Activated naive CD8-positive, alpha-beta T cell (primary cell): ENCODE results near the gene TMCC2.
A peak's percentile ranks its signal among the peaks of the same experiment; 100 is the strongest.

Experiments
- H3K27ac Mint-ChIP-seq: one replicate; pipeline ENCODE4 v1.8.0; 2021; ENCODE audit warnings: mixed read lengths
- H3K27me3 Mint-ChIP-seq: one replicate; pipeline ENCODE4 v1.8.0; 2021; ENCODE audit warnings: mixed read lengths
- H3K36me3 Mint-ChIP-seq: one replicate; pipeline ENCODE4 v1.8.0; 2021; ENCODE audit warnings: mixed read lengths
- H3K4me1 Mint-ChIP-seq: one replicate; pipeline ENCODE4 v1.8.0; 2021; ENCODE audit warnings: low read depth, mixed read lengths
- H3K4me3 Mint-ChIP-seq: one replicate; pipeline ENCODE4 v1.8.0; 2021; ENCODE audit warnings: mild to moderate bottlenecking, mixed read lengths
- H3K9me3 Mint-ChIP-seq: one replicate; pipeline ENCODE4 v1.8.0; 2021; ENCODE audit warnings: low read depth, mixed read lengths

TMCC2 gene

DNA sequence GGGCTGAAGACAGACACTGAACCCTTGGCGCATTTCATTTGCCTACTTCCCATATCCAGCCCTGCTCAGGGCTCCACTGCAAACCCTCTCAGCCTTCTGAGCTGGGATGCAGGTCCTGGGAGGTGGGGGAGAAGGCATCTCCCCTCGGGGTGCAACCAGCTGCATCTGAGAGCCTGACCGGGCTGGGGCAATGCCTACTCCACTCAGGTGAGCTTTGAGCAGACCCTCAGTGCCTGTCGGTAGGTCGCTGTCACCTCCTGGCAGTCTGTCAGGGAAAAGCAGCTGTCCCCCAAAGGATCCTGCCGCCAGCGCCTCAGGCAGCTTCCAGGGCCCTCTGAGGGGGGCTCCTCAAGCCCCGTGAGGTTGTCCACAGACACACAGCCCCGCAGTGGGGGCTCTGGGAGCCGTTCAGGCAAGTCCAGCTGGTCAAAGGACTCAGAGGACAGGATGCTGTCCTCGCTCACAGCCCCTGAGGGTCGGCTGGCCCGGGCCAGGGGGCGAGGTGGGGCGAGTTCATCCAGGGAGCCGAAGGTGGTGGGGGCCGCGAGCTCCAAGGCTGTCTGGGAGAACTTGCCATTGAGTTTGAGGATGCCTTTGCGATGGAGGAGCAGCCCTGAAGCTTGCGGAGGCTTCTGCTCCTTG is 75.6 kb downstream of the TMCC2 start:
- H3K9me3 Mint-ChIP-seq = no peaks in the 10 kb centered on the region
- no peak overlapping the region for H3K4me3 Mint-ChIP-seq
- H3K36me3 Mint-ChIP-seq = peaks cover 15% of the 10 kb centered on the region
- peaks cover 53% of the 10 kb centered on the region for H3K4me1 Mint-ChIP-seq
- no peaks in the 10 kb centered on the region for H3K27me3 Mint-ChIP-seq
- H3K27ac Mint-ChIP-seq = no peak overlapping the region

DNA sequence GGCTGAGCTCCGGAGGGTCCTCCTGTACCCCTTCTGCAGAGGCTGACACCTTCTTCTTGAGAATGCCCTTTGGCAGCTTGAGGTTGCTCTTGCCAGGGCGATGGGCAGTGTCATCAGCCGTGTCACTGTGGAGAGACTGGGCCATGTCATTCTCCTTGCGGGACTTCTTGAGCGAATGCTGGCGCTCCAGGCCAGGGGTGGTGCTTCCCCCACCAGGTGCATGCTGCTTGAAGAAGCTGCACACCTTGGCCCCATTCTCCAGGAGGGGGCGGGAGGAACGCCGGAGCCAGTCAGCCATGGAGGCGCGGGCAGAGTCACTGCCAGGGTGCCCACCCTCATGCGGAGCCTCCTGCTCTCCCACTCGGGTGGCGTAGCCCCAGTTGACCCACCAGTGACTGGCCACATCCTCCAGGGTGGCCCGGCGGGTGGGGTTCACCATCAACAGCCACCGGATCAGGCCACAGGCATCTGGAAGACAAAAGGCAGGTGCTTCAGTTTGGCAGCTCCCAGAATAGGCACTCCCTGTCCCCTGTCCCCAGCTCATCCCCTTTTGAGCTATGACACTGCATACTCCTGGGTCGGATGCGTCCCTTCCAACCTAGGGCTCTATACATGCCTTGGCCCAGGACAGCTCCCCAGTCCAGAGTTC is 76.4 kb downstream of the TMCC2 start:
- Mint-ChIP-seq H3K9me3 (no peaks in the 10 kb centered on the region), H3K4me1 (peaks cover 52% of the 10 kb centered on the region), H3K27ac (peak overlapping the region; percentile 85), H3K4me3 (no peak overlapping the region), H3K27me3 (no peaks in the 10 kb centered on the region), H3K36me3 (peaks cover 15% of the 10 kb centered on the region)

DNA sequence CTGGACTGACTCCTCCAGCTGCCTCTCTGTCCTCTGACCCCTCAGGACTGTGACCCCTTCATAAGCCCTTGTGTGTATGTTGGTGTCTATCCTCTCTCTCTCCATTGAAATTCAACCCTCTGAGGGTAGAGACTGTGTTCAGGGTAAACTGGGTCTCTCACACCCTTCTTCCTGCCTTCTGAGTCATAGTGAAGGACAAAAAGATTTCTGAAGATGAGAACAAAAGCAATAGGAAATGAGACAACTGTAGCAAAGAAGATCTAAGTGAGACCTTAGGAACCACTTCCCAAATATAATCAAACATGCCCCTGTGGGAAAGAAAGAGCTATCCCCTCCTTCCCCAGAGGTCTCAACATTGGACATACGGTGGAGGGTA is 76.9 kb downstream of the TMCC2 start:
- H3K27ac Mint-ChIP-seq = peak overlapping the region; percentile 85
- no peak overlapping the region for H3K4me3 Mint-ChIP-seq
- H3K9me3 Mint-ChIP-seq = no peaks in the 10 kb centered on the region
- peaks cover 15% of the 10 kb centered on the region for H3K36me3 Mint-ChIP-seq
- peaks cover 55% of the 10 kb centered on the region for H3K4me1 Mint-ChIP-seq
- no peaks in the 10 kb centered on the region for H3K27me3 Mint-ChIP-seq

DNA sequence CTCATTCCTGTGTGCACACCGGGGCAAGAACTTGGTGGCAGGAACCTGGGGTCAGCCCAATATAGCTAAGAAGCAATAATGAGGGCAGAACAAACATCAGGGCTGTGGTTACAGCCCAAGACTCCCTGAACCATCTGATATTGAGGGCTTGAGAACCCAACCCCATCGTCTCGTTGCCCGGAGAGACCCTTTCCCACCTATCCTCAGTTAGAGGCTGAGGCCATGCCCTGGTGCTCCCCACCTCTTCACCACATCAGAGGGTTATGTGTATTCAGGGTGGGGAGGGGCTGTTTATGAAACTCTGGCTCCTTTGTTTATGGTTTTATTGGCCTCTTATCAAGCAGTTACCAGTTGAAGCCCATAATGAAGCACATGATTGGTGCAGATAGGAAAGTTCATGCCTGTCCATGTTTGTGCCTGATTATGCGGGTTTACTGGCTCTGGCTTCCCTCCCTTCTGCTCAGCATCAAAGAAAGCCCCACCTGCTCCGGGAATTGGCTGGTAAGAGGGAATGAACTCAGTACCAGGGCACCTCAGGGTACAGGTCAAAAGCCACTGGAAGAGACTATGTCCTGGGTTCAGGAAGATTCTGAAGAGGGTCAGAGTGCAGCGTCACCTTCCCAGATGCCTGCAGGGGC is 79.3 kb downstream of the TMCC2 start:
- peak overlapping the region; percentile 81 for H3K27ac Mint-ChIP-seq
- peaks cover 17% of the 10 kb centered on the region for H3K36me3 Mint-ChIP-seq
- H3K4me1 Mint-ChIP-seq = peaks cover 68% of the 10 kb centered on the region
- H3K4me3 Mint-ChIP-seq = no peak overlapping the region
- H3K9me3 Mint-ChIP-seq = no peaks in the 10 kb centered on the region
- H3K27me3 Mint-ChIP-seq = no peaks in the 10 kb centered on the region

DNA sequence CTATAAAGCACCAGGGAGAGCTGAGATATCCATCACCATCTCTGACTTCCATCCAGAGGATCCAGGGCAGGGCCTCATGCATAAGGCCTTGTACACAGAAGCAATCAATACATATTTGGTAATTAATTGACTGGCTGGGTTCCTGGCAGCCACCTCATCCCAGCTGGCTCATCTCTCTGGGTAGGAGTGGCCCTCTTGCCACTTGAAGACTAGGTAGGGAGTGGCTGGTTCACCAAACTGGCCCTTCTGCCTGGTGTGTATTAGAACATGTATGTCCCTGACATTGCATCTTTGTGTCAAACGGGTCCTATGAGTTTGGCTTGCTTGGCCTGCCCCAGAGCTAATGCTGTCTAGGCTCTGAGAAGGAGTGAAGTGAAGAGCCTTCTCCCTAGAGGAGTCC is 82.0 kb downstream of the TMCC2 start:
- H3K4me1 Mint-ChIP-seq = peaks cover 87% of the 10 kb centered on the region
- H3K27ac Mint-ChIP-seq = peak overlapping the region; percentile 41
- no peak overlapping the region for H3K4me3 Mint-ChIP-seq
- no peaks in the 10 kb centered on the region for H3K27me3 Mint-ChIP-seq
- no peaks in the 10 kb centered on the region for H3K9me3 Mint-ChIP-seq
- H3K36me3 Mint-ChIP-seq = peaks cover 11% of the 10 kb centered on the region

DNA sequence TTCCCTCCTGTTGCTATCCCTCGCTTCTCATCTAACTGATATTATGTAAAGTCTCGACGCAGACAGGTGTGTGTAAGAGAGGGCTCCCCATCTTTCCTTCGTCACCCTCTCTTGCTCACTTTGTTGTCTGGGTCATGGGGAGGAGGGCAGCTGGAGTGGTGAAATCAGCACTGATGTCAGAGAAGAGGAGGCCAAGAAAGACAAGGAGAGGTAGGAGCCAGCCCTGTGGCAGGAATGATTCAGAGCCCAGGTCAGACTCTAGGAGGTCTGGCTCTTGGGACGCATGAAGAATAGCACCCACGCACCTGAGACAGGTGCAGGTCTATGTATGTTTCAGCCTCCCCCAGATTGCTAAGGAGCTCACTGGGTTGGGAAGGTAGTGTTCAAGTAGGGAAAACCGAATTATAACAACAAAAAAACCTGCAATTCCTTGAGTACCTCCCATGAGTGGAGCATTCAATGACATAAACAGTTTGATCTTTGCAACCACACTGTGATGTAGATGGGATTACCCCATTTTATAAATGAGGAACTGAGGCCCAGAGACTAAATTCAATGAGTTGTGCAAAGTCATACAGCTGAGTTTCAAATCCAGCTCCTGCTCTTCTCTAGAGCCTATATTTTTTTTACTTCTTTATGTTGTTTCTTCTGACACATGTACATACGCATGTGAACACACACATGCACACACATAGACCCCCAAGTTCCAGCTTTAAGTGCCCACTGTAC is 83.4 kb downstream of the TMCC2 start:
- H3K27me3 Mint-ChIP-seq = no peaks in the 10 kb centered on the region
- peaks cover 89% of the 10 kb centered on the region for H3K4me1 Mint-ChIP-seq
- peaks cover 7% of the 10 kb centered on the region for H3K36me3 Mint-ChIP-seq
- peak overlapping the region; percentile 98 for H3K27ac Mint-ChIP-seq
- H3K4me3 Mint-ChIP-seq = no peak overlapping the region
- no peaks in the 10 kb centered on the region for H3K9me3 Mint-ChIP-seq

DNA sequence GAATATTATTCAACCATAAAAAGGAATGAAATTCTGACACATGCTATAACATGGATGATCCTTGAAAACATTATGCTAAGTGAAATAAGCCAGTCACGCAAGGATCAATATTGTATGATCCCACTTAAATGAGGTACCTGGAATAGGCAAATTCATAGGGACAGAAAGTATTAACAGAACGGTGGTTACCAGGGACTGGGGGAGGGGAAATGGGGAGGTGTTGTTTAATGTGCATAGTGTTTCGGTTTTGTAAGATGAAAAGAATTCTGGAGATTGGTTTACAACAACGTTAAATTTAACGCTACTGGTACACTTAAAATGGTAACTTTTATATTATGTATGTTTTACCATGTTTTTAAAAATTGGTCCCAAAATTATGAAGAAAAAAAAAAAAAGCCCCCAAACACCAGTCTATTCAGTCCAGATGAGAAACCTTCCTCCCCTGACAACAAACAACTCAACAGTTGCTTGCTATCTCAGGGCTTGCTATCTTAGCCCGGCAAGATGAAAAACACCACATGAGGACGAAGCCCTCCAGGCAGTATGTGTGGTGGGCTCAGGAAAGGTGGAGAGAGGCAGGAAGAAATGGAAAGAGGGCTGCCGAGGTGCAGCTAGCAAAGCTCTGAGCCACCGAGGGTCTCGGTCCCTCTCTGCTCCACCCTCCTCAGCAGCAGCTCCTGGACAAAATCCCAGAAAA is 85.3 kb downstream of the TMCC2 start:
- Mint-ChIP-seq H3K4me1 (peaks cover 92% of the 10 kb centered on the region), H3K27ac (peak overlapping the region; percentile 98), H3K9me3 (no peaks in the 10 kb centered on the region), H3K4me3 (peak overlapping the region; percentile 89), H3K36me3 (peaks cover 5% of the 10 kb centered on the region), H3K27me3 (no peaks in the 10 kb centered on the region)

DNA sequence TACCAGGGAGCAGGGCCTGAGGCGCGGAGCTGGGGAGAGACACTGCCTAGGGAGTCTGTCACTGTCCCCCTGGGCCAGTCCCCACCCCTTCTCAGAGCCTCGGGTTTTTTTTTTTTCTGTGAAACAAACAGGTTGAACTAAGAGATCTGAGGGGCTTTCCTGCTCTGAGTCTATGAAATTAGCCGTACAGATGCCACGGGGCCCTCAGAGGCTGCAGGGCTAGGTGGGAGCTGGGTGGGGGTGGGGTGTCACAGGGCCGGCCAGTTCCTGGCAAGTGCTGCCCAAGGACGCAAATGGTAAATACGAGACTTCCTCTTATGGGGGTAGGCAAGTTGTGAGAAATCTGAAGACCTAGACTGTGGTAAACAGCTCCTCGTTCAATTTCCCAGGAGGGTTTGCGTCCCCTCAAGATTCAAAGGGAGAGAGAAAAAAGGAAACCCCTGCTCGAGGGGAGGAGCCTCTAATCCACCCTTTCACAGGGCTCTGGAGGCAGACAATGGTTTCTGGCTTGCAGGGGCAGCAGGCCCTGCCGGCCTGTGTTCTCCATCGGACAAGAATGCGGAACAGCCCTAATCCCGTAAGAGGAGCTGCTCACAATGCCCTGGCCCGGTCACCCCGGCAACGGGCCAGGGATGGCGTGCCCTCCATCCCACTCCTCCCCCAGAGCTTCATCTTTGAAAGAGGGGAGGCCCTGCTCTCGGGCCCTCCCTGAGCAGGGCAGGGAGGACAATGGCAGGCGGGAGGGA is 86.0 kb downstream of the TMCC2 start:
- no peaks in the 10 kb centered on the region for H3K9me3 Mint-ChIP-seq
- peaks cover 94% of the 10 kb centered on the region for H3K4me1 Mint-ChIP-seq
- no peaks in the 10 kb centered on the region for H3K27me3 Mint-ChIP-seq
- H3K36me3 Mint-ChIP-seq = peaks cover 4% of the 10 kb centered on the region
- peak overlapping the region; percentile 89 for H3K4me3 Mint-ChIP-seq
- peak overlapping the region; percentile 98 for H3K27ac Mint-ChIP-seq

DNA sequence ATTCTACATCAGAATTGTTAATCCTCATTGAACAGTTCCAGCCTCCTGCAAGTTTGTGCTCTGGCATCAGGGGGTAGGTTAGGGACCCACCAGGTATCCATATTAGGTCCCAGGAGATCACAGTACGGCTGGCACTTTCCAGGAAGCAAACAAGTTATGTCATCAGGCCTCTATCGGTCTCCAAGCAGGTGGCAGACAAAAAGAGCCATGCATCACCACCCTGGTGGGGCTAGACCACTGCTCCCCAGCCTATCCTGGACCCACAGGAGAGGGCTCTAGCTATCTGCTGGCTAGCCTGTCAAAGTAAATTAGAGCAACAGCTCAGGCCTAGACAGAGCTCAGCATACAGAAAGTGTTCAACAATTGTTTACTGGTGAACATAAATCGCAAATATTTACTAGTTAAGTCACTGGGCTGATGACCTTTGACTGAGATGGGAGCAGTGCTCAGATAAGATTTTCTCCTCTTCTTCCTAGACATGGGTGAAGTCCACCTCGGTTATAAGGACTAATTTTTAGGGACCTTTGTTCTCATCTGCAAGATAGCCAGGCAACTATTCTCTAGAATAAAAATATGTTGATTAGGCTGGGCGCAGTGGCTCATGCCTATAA is 87.4 kb downstream of the TMCC2 start:
- Mint-ChIP-seq H3K4me1 (peaks cover 97% of the 10 kb centered on the region), H3K4me3 (peak overlapping the region; percentile 89), H3K9me3 (no peaks in the 10 kb centered on the region), H3K27me3 (no peaks in the 10 kb centered on the region), H3K36me3 (peaks cover 4% of the 10 kb centered on the region), H3K27ac (peak overlapping the region; percentile 98)

DNA sequence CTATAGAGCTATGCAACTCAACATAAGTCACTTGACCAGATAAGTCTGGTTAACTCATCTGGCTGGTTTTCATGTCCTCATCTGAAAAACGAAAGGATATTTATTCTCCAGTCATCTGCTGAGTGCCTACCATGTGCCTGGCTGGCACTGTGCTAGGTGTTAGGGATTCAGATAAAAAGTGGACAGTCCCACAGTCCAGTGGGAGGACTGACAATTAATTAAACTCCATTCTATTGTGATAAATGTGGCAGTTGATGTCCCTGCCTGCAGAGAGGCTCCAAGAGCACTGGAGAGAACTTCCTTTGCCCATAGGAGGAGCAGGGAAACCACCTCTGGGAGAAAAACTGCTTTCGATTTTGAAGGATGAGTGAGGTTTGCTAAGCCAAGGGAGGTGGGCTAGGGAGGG is 88.4 kb downstream of the TMCC2 start:
- H3K27me3 Mint-ChIP-seq = no peaks in the 10 kb centered on the region
- H3K4me1 Mint-ChIP-seq = peaks cover 96% of the 10 kb centered on the region
- no peaks in the 10 kb centered on the region for H3K9me3 Mint-ChIP-seq
- peak overlapping the region; percentile 92 for H3K27ac Mint-ChIP-seq
- H3K4me3 Mint-ChIP-seq = peak overlapping the region; percentile 81
- no peaks in the 10 kb centered on the region for H3K36me3 Mint-ChIP-seq

DNA sequence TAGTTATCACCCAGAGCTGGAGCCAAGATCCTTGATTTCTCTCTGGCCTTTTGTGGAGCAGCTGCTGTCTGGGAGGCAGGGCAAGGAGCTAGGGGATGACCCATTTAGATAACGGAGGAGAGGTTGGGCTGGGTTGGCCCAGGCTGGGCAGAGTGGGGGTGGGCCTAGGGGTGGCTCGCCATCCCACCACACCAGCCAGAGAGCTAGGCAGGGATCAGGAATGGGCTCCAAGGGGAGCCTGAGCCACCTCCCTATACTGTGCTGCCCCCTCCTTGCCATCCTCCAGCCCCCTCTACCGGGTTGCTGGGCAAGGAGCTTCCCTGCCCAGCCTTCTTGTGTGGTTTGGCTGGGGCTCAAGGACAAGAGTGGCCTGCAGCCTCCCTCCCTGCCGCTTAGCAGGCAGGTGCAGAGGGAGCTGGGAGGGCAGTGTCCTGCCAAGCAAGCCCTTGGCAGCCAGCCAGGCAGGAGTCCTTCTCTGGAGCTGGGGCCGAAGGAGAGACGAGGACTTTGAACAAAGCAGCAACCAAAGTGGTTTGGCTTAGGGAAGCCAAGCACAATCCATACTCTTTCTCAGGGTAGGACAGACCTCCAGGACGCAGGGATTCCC is 89.7 kb downstream of the TMCC2 start:
- peaks cover 91% of the 10 kb centered on the region for H3K4me1 Mint-ChIP-seq

DNA sequence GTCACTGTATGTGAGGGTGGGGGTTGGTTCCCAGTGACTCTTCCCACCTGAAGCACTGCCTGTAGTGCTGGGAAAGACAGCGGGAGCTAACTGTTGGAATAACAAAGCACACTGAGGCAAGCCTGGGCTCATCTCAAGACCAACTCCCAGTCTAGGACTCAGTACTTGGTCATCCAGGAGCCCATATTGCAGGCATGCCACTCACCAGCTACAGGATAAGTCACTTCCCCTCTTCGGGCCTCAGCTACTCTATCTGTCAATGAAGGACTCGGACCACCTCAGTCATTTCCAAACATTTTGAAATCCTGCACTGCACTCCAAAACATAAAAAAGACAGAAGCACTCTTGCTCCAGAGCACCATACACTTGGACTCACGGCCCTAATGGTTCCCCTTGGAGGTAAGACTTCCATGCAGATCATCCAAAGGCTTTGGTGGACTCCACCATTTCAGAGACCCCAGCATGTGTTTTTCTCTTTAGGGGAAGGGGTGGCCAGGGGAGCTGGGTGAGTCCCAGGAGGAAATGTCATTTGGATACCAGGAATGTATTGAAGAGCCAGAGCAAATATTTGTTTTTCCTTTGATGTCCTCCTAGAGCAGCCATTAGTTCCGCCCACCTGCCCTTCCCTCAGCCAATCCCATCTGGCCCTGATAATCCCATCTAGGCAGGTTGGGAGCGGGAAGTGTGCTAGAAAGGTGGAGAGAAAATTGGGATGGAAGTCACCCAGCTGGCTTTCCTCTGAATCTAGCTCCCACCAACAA is 90.7 kb downstream of the TMCC2 start:
- H3K27ac Mint-ChIP-seq = peak overlapping the region; percentile 92
- H3K27me3 Mint-ChIP-seq = no peaks in the 10 kb centered on the region
- H3K9me3 Mint-ChIP-seq = no peaks in the 10 kb centered on the region
- H3K36me3 Mint-ChIP-seq = no peaks in the 10 kb centered on the region
- H3K4me1 Mint-ChIP-seq = peaks cover 82% of the 10 kb centered on the region
- peak overlapping the region; percentile 96 for H3K4me3 Mint-ChIP-seq

More for the DNA sequence above, 89.7 kb downstream of the TMCC2 start:
- Mint-ChIP-seq H3K36me3 (no peaks in the 10 kb centered on the region), H3K4me3 (peak overlapping the region; percentile 96), H3K9me3 (no peaks in the 10 kb centered on the region), H3K27me3 (no peaks in the 10 kb centered on the region), H3K27ac (peak overlapping the region; percentile 92)
